ENCODE measurements around the gene RNF208. TPM values are rescaled to one million over a fixed set of nuclear protein-coding genes. Genes with fewer than 3 reads are reported as not detected.
A peak's percentile ranks its signal among the peaks of the same experiment; 100 is the strongest.
"Not testable (repeated sequence)": the region's sequence is repeated elsewhere in the genome, so short reads cannot be mapped to it uniquely, and the experiment has no call there.

RNF208 gene
- polyA plus RNA-seq, 3 donors: 5.1 to 7.2 (median 5.2) TPM

GRCh38 chr9:137253717-137254623 lies 31.9 kb upstream of the RNF208 start:
- no peak for DNase-seq (ENCODE audit: low read depth in 3 of 3, low spot score in 2 of 3)

- no peak for DNase-seq (ENCODE audit: low read depth in 3 of 3, low spot score in 2 of 3)
Observed at GRCh38 chr9:137252555-137253506, 30.8 kb upstream of the RNF208 start.

- DNase-seq (ENCODE audit: low read depth in 3 of 3, low spot score in 2 of 3): no peak
Observed at GRCh38 chr9:137251490-137252268, 29.6 kb upstream of the RNF208 start.

GRCh38 chr9:137251194-137251461 lies 29.1 kb upstream of the RNF208 start, which contains the start of gene STPG3:
TSS of gene STPG3 (plus strand) at chr9:137251286. CDS start at chr9:137251287, 1 bp downstream.
- DNase-seq (ENCODE audit: low read depth in 3 of 3, low spot score in 2 of 3): no peak

- no peak for DNase-seq (ENCODE audit: low read depth in 3 of 3, low spot score in 2 of 3)
Observed at GRCh38 chr9:137250329-137251193, 28.5 kb upstream of the RNF208 start.

- no peak for DNase-seq (ENCODE audit: low read depth in 3 of 3, low spot score in 2 of 3)
Observed at GRCh38 chr9:137247916-137248175, 25.8 kb upstream of the RNF208 start.

GRCh38 chr9:137247135-137247915 lies 25.3 kb upstream of the RNF208 start:
- DNase-seq (ENCODE audit: low read depth in 3 of 3, low spot score in 2 of 3): no peak

- DNase-seq (ENCODE audit: low read depth in 3 of 3, low spot score in 2 of 3): no peak
Observed at GRCh38 chr9:137245450-137246421, 23.7 kb upstream of the RNF208 start.

- no peak for DNase-seq (ENCODE audit: low read depth in 3 of 3, low spot score in 2 of 3)
Observed at GRCh38 chr9:137244486-137245449, 22.7 kb upstream of the RNF208 start.

- DNase-seq (ENCODE audit: low read depth in 3 of 3, low spot score in 2 of 3): no peak
Observed at GRCh38 chr9:137243626-137244485, 21.8 kb upstream of the RNF208 start.

GRCh38 chr9:137243266-137243625 lies 21.2 kb upstream of the RNF208 start:
- not testable (repeated sequence) for DNase-seq (ENCODE audit: low read depth in 3 of 3, low spot score in 2 of 3)

GRCh38 chr9:137242269-137243203 lies 20.5 kb upstream of the RNF208 start:
- DNase-seq (ENCODE audit: low read depth in 3 of 3, low spot score in 2 of 3): no peak

- no peak for DNase-seq (ENCODE audit: low read depth in 3 of 3, low spot score in 2 of 3)
Observed at GRCh38 chr9:137241490-137242268, 19.6 kb upstream of the RNF208 start.

GRCh38 chr9:137240841-137241489 lies 18.9 kb upstream of the RNF208 start, which contains the start of gene TUBB4B:
TSS of gene TUBB4B (plus strand) at chr9:137241287. CDS start at chr9:137241361, 74 bp downstream.
- DNase-seq (ENCODE audit: low read depth in 3 of 3, low spot score in 2 of 3): peak; percentile 97 to 99 (median 98)

Measured in right renal cortex interstitium (tissue), 3 donors.